Measurements from ENCODE around the gene ABCA7.

DNA sequence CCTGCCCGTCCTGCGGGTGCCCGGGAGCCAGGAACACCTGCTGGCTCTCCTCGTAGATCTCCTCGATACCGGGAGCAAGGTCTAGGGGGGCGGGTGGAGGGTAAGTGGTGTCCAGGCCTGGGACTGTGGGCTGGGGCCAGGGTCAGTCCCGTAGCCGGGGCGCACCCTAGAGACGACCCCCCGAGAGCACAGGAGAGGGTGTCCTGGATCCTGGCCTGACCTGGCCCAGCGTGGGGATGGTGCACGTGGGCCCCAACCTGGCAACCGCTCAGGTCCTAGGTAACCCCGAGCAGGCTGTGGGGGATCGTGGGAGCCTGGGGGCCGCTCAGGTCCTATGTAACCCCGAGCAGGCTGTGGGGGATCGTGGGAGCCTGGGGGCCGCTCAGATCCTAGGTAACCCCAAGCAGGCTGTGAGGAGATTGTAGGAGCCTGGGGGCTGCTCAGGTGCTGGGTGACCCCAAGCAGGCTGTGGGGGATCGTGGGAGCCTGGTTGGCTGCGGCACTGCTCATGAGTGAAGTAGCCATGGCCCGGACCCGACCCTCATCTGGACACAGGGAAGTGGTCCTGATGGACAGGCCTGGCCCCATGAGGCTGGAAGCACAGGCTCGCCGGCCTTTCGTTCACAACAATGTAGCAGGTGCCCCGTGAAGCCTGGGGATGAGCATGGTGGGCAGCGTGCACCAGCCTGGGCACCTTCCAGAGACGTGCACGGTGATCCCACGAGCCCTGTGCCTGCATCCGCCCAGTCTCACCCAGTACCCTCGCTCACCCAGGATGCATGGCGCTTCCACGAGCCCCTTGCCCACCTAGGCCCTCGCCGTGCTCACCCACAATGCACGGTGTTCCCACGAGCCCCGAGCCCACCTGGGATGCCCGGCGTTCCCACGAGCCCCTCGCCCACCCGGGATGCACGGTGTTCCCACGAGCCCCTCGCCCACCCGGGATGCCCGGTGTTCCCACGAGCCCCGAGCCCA is 70.1 kb downstream of the ABCA7 start:
- TF ChIP-seq, protein P1, sequence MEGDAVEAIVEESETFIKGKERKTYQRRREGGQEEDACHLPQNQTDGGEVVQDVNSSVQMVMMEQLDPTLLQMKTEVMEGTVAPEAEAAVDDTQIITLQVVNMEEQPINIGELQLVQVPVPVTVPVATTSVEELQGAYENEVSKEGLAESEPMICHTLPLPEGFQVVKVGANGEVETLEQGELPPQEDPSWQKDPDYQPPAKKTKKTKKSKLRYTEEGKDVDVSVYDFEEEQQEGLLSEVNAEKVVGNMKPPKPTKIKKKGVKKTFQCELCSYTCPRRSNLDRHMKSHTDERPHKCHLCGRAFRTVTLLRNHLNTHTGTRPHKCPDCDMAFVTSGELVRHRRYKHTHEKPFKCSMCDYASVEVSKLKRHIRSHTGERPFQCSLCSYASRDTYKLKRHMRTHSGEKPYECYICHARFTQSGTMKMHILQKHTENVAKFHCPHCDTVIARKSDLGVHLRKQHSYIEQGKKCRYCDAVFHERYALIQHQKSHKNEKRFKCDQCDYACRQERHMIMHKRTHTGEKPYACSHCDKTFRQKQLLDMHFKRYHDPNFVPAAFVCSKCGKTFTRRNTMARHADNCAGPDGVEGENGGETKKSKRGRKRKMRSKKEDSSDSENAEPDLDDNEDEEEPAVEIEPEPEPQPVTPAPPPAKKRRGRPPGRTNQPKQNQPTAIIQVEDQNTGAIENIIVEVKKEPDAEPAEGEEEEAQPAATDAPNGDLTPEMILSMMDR (IDR thresholded peaks at IDR 0.05 in 4 of 5, conservative IDR thresholded peaks at IDR 0.05 in 1 of 5): no peak
- no peak for TF ChIP-seq POLR2A (IDR thresholded peaks at IDR 0.05)
